Mucosa of descending colon (tissue), 3 donors: ENCODE results near the gene F5. TPM values are rescaled to one million over a fixed set of nuclear protein-coding genes. Genes with fewer than 3 reads are reported as not detected.
A peak's percentile ranks its signal among the peaks of the same experiment; 100 is the strongest.

Source experiments
- ATAC-seq: fragments of 200-7000 bp; cut with Tn5 transposase; one replicate; pipeline ENCODE4 v1.9.1; 2020; ENCODE audit warnings: mild to moderate bottlenecking, moderate library complexity
- DNase-seq, 3 donors: peaks; one replicate each; pipeline ENCODE4 v3.0.0-alpha.2; 2020
- H3K36me3 ChIP-seq: fragments of 200-600 bp; one replicate; pipeline ENCODE4 v1.8.0; 2021; ENCODE audit warnings: low read depth, mild to moderate bottlenecking
- H3K4me1 ChIP-seq: fragments of 200-600 bp; one replicate; pipeline ENCODE4 v1.8.0; 2021; ENCODE audit warnings: low read depth, mild to moderate bottlenecking
- H3K4me3 ChIP-seq: fragments of 200-600 bp; one replicate; pipeline ENCODE4 v1.8.0; 2021; ENCODE audit warnings: mild to moderate bottlenecking
- H3K9me3 ChIP-seq: fragments of 200-600 bp; one replicate; pipeline ENCODE4 v1.8.0; 2021; ENCODE audit warnings: mild to moderate bottlenecking
- CTCF ChIP-seq: fragments of 200-600 bp; IDR thresholded peaks from one replicate; pipeline ENCODE4 v1.8.0; 2022; ENCODE audit warnings: antibody characterized with exemption, mild to moderate bottlenecking
- intact Hi-C, 2 donors: fragments of 100-400 bp; cut with DNase I in 1 of 2; cut with micrococcal nuclease in 1 of 2; formaldehyde crosslinking; loops; one replicate each; pipeline versions ENCODE4 v1.11.0 to v1.11.1; 2022; cut with DNase I, micrococcal nuclease
- total RNA-seq, 3 donors: library from RNA; stranded (reverse); fragmentation: NEBNext Ultra II Directional in 2 of 3; extraction: Animal tissue kit (Norgen Biotek cat#: 25700) in 2 of 3; gene quantifications; one replicate each; pipeline versions ENCODE4 v1.2.1 to v1.2.4, GENCODE V29; 2021 to 2023
- donor health status: DM: no; HTN: no; CAD: no; lungs with moderate emphysema.
- donor health status: DM: no; HTN: no; CAD: no.
- donor health status: DM: no; HTN: yes; CAD: no.

The F5 gene
- total RNA-seq, 3 donors from 2014 or later: 0.44 to 2.5 (median 0.69) TPM

- Histone ChIP-seq H3K9me3 (no peaks in the 10 kb centered on the region), H3K4me3 (no peak overlapping the region), H3K4me1 (no peaks in the 10 kb centered on the region), H3K36me3 (no peaks in the 10 kb centered on the region)
- DNase-seq: no peak
- intact Hi-C loops: no loop called here
- ATAC-seq: no peak
- no peak for TF ChIP-seq CTCF
Measured at GRCh38 chr1:169601096-169601881, 15.0 kb upstream of the F5 start.

GRCh38 chr1:169595764-169596711 is 9.8 kb upstream of the F5 start:
- peak in 1 of 3 donors; percentile 15 for DNase-seq
- H3K9me3 ChIP-seq: no peaks in the 10 kb centered on the region
- no peaks in the 10 kb centered on the region for H3K36me3 ChIP-seq
- intact Hi-C loops: no loop called here
- peak; percentile 36 for ATAC-seq
- TF ChIP-seq CTCF: no peak
- no peaks in the 10 kb centered on the region for H3K4me1 ChIP-seq
- no peak overlapping the region for H3K4me3 ChIP-seq

GRCh38 chr1:169594391-169594790 is 8.1 kb upstream of the F5 start:
- no peak for DNase-seq
- intact Hi-C loops: no loop called here
- Histone ChIP-seq H3K4me1 (no peaks in the 10 kb centered on the region), H3K4me3 (no peak overlapping the region), H3K9me3 (no peaks in the 10 kb centered on the region), H3K36me3 (no peaks in the 10 kb centered on the region)
- ATAC-seq: no peak
- no peak for TF ChIP-seq CTCF

- intact Hi-C loops: no loop called here
- ATAC-seq: no peak
- no peak overlapping the region for H3K4me3 ChIP-seq
- no peaks in the 10 kb centered on the region for H3K4me1 ChIP-seq
- H3K36me3 ChIP-seq: no peaks in the 10 kb centered on the region
- H3K9me3 ChIP-seq: no peaks in the 10 kb centered on the region
- TF ChIP-seq CTCF: no peak
- DNase-seq: no peak
Measured at GRCh38 chr1:169590932-169591331, 4.7 kb upstream of the F5 start.

GRCh38 chr1:169588785-169589485 is 2.7 kb upstream of the F5 start:
- Histone ChIP-seq H3K36me3 (no peaks in the 10 kb centered on the region), H3K4me1 (no peaks in the 10 kb centered on the region), H3K9me3 (no peaks in the 10 kb centered on the region), H3K4me3 (no peak overlapping the region)
- intact Hi-C loops: loop anchor here in 1 of 2 donors (5.0 kb wide), 1 partner anchor 123 kb away; the partner anchor contains the start of gene SELL
- no peak for TF ChIP-seq CTCF
- ATAC-seq: no peak
- DNase-seq: no peak
